ENCODE measurements around the gene MEX3D.

Gene MEX3D

GRCh38 chr19:1568320-1569019 lies at the start of gene MEX3D:
Gene MEX3D (minus strand): TSS chr19:1568325. CDS start chr19:1568058, 267 bp downstream.
- TF ChIP-seq FOXA1 (IDR thresholded peaks at IDR 0.05), result no peak
- no peak; the same call in 1 of the 2 replicates for TF ChIP-seq ARNT (IDR thresholded peaks at IDR 0.05)
- peak; percentile 99 for TF ChIP-seq L3MBTL2 (conservative IDR thresholded peaks at IDR 0.05)
- TF ChIP-seq, protein P1, sequence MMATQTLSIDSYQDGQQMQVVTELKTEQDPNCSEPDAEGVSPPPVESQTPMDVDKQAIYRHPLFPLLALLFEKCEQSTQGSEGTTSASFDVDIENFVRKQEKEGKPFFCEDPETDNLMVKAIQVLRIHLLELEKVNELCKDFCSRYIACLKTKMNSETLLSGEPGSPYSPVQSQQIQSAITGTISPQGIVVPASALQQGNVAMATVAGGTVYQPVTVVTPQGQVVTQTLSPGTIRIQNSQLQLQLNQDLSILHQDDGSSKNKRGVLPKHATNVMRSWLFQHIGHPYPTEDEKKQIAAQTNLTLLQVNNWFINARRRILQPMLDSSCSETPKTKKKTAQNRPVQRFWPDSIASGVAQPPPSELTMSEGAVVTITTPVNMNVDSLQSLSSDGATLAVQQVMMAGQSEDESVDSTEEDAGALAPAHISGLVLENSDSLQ (IDR thresholded peaks at IDR 0.05), result no peak
- peak; percentile 98 for DNase-seq (ENCODE audit: extremely low spot score)
- ChIA-PET POLR2A (interaction anchor here (1.0 kb wide), 1 partner anchor 25 kb away, joined by 4 read pairs; the partner anchor contains the start of gene MBD3), CTCF (no interaction called here)

GRCh38 chr19:1616875-1617274 lies 48.8 kb upstream of the MEX3D start:
- TF ChIP-seq LEF1 (IDR thresholded peaks at IDR 0.05; ENCODE audit: borderline replicate concordance) (no peak), CTBP1 (IDR thresholded peaks at IDR 0.05; ENCODE audit: borderline replicate concordance) (no peak), FOXM1 (IDR thresholded peaks at IDR 0.05; ENCODE audit: borderline replicate concordance) (no peak), FOXK2 (IDR thresholded peaks at IDR 0.05) (no peak)
- CTCF ChIA-PET, result no interaction called here
- POLR2A ChIA-PET, result interaction anchor here (0.9 kb wide), 1 partner anchor 27 kb away, joined by 4 read pairs; no protein-coding TSS in a partner anchor
- DNase-seq (ENCODE audit: extremely low spot score), result no peak

GRCh38 chr19:1616396-1616795 lies 48.3 kb upstream of the MEX3D start:
- CTCF ChIA-PET, result no interaction called here
- POLR2A ChIA-PET, result interaction anchor here (0.9 kb wide), 1 partner anchor 26 kb away, joined by 4 read pairs; no protein-coding TSS in a partner anchor
- no peak for DNase-seq (ENCODE audit: extremely low spot score)
- TF ChIP-seq L3MBTL2 (conservative IDR thresholded peaks at IDR 0.05) (no peak), LEF1 (IDR thresholded peaks at IDR 0.05; ENCODE audit: borderline replicate concordance) (no peak), ZNF384 (IDR thresholded peaks at IDR 0.05) (no peak), TARDBP (IDR thresholded peaks at IDR 0.05) (no peak), CTBP1 (IDR thresholded peaks at IDR 0.05; ENCODE audit: borderline replicate concordance) (no peak), FOXA1 (IDR thresholded peaks at IDR 0.05) (no peak), SUZ12 (IDR thresholded peaks at IDR 0.05) (no peak), ELF4 (IDR thresholded peaks at IDR 0.05) (no peak), FOXM1 (IDR thresholded peaks at IDR 0.05; ENCODE audit: borderline replicate concordance) (no peak), ARNT (IDR thresholded peaks at IDR 0.05) (no peak), HDGF (IDR thresholded peaks at IDR 0.05; ENCODE audit: borderline replicate concordance) (no peak)
- TF ChIP-seq, protein P1 (IDR thresholded peaks at IDR 0.05), result no peak

DNA sequence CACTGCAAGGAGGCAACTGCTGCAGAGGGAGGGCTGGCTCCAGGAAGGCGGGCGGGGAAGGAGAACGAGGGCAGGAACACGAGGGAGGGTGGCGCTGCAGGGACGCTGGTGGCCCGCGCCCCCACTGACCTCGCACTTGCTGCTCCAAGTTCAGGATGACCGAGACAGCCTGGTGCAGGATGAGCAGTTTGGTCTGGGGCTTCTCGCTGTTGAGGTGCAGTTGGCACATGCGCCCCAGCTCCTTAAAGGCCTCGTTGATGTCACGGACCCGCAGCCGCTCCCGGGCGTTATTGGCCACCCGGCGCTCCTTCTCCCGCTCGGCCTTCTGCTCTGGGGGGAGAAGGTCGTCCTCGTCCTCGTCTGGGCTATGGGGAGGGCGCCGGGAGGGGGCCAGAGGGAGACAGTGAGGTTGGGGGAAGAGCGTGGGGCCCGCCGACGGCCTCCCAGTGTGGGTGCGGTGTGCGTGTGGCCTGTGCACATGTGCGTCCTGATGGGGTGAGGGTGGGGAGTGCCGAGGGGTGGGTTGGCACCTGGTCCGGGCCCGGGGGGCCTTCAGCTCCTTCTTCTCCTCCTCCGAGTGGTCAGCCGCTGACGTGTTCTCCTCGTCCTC lies 47.1 kb upstream of the MEX3D start:
- CTCF ChIA-PET, result no interaction called here
- POLR2A ChIA-PET, result interaction anchor here (1.5 kb wide), 1 partner anchor 10 kb away, joined by 5 read pairs; the partner anchor contains the start of gene UQCR11
- TF ChIP-seq SUZ12 (IDR thresholded peaks at IDR 0.05) (no peak), HDGF (IDR thresholded peaks at IDR 0.05; ENCODE audit: borderline replicate concordance) (no peak), BHLHE40 (IDR thresholded peaks at IDR 0.05; ENCODE audit: borderline replicate concordance) (no peak), CTBP1 (IDR thresholded peaks at IDR 0.05; ENCODE audit: borderline replicate concordance) (no peak), ZNF384 (IDR thresholded peaks at IDR 0.05) (no peak), NFRKB (IDR thresholded peaks at IDR 0.05) (no peak), TARDBP (IDR thresholded peaks at IDR 0.05) (no peak), ARNT (IDR thresholded peaks at IDR 0.05) (no peak)
- no peak for DNase-seq (ENCODE audit: extremely low spot score)

GRCh38 chr19:1613808-1614570 lies 45.9 kb upstream of the MEX3D start:
- POLR2A ChIA-PET, result interaction anchor here (1.5 kb wide), 1 partner anchor 8 kb away, joined by 5 read pairs; the partner anchor contains the start of gene UQCR11
- CTCF ChIA-PET, result no interaction called here
- no peak for TF ChIP-seq HDGF (IDR thresholded peaks at IDR 0.05; ENCODE audit: borderline replicate concordance)
- no peak for TF ChIP-seq FOXK2 (IDR thresholded peaks at IDR 0.05)
- no peak for TF ChIP-seq SP1 (IDR thresholded peaks at IDR 0.05)
- no peak for TF ChIP-seq FOXA1 (IDR thresholded peaks at IDR 0.05)
- TF ChIP-seq LEF1 (IDR thresholded peaks at IDR 0.05; ENCODE audit: borderline replicate concordance), result no peak
- no peak for TF ChIP-seq ELF4 (IDR thresholded peaks at IDR 0.05)
- no peak for TF ChIP-seq L3MBTL2 (conservative IDR thresholded peaks at IDR 0.05)
- no peak for TF ChIP-seq ARNT (IDR thresholded peaks at IDR 0.05)
- no peak for TF ChIP-seq TARDBP (IDR thresholded peaks at IDR 0.05)
- TF ChIP-seq SUZ12 (IDR thresholded peaks at IDR 0.05), result no peak
- TF ChIP-seq NFRKB (IDR thresholded peaks at IDR 0.05), result no peak
- no peak for TF ChIP-seq CTBP1 (IDR thresholded peaks at IDR 0.05; ENCODE audit: borderline replicate concordance)
- DNase-seq (ENCODE audit: extremely low spot score), result no peak

GRCh38 chr19:1613146-1613545 lies 45.0 kb upstream of the MEX3D start:
- POLR2A ChIA-PET, result no interaction called here
- TF ChIP-seq, protein P1 (IDR thresholded peaks at IDR 0.05), result no peak
- TF ChIP-seq FOXM1 (IDR thresholded peaks at IDR 0.05; ENCODE audit: borderline replicate concordance), result no peak
- no peak for TF ChIP-seq SUZ12 (IDR thresholded peaks at IDR 0.05)
- no peak for TF ChIP-seq LEF1 (IDR thresholded peaks at IDR 0.05; ENCODE audit: borderline replicate concordance)
- TF ChIP-seq BHLHE40 (IDR thresholded peaks at IDR 0.05; ENCODE audit: borderline replicate concordance), result no peak
- no peak for TF ChIP-seq FOXK2 (IDR thresholded peaks at IDR 0.05)
- TF ChIP-seq ZNF384 (IDR thresholded peaks at IDR 0.05), result no peak
- no peak for TF ChIP-seq HDGF (IDR thresholded peaks at IDR 0.05; ENCODE audit: borderline replicate concordance)
- no peak for TF ChIP-seq CTBP1 (IDR thresholded peaks at IDR 0.05; ENCODE audit: borderline replicate concordance)
- no peak for TF ChIP-seq L3MBTL2 (conservative IDR thresholded peaks at IDR 0.05)
- no peak for TF ChIP-seq ELF4 (IDR thresholded peaks at IDR 0.05)
- no peak for TF ChIP-seq NFRKB (IDR thresholded peaks at IDR 0.05)
- TF ChIP-seq SP1 (IDR thresholded peaks at IDR 0.05), result no peak
- TF ChIP-seq ARNT (IDR thresholded peaks at IDR 0.05), result no peak
- TF ChIP-seq FOXA1 (IDR thresholded peaks at IDR 0.05), result no peak
- CTCF ChIA-PET, result no interaction called here
- DNase-seq (ENCODE audit: extremely low spot score), result no peak

All from HEK293T (cell line).